Central memory CD8-positive, alpha-beta T cell (primary cell): ENCODE results near the gene MIS12.

Experiments used
- ATAC-seq: fragments of 150-1000 bp; cut with Tn5 transposase; replicated peaks from 2 replicates; pipeline ENCODE4 v1.10.0; 2022; ENCODE audit warnings: mild to moderate bottlenecking, moderate FRiP score, moderate number of reproducible peaks; ENCODE audit not compliant: poor library complexity, severe bottlenecking; ENCODE audit errors: extremely low read depth
- DNase-seq, 2 donors: peaks; one replicate each; pipeline ENCODE4 v3.0.0; 2021; ENCODE audit warnings: low spot score in 2 of 2
- H3K27ac Mint-ChIP-seq: one replicate; pipeline ENCODE4 v1.8.0; 2022; ENCODE audit warnings: low read depth, mild to moderate bottlenecking, moderate library complexity, mixed read lengths
- H3K27me3 Mint-ChIP-seq: one replicate; pipeline ENCODE4 v1.8.0; 2022; ENCODE audit warnings: mixed read lengths
- H3K36me3 Mint-ChIP-seq: one replicate; pipeline ENCODE4 v1.8.0; 2022; ENCODE audit warnings: mild to moderate bottlenecking, moderate library complexity, mixed read lengths; ENCODE audit not compliant: insufficient read depth
- H3K4me1 Mint-ChIP-seq: one replicate; pipeline ENCODE4 v1.8.0; 2022; ENCODE audit warnings: mixed read lengths
- H3K4me3 Mint-ChIP-seq: one replicate; pipeline ENCODE4 v1.8.0; 2022; ENCODE audit warnings: mild to moderate bottlenecking, moderate library complexity, mixed read lengths
- H3K9me3 Mint-ChIP-seq: one replicate; pipeline ENCODE4 v1.8.0; 2022; ENCODE audit warnings: mixed read lengths

Gene MIS12

DNA sequence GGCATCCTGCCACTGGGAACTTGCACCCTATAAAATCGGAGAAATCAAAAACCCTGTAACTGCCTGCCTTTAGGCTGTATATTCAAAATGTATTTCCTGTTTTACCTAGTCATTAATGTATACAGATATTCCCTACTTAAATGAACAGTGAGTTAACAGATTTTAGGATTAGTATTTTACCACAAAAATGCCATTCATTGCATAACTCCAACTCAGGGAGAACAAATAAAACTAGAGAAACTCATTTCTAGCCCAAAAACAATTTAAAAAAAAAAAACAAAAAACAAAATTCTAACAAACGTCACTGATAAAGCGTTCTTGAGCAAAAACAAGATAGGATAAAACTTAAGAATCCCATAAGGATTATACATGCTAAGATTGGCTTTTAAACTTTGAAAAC is 13.9 kb upstream of the MIS12 start:
- Mint-ChIP-seq H3K36me3 (peaks cover 50% of the 10 kb centered on the region), H3K4me1 (peaks cover 13% of the 10 kb centered on the region), H3K27me3 (no peaks in the 10 kb centered on the region), H3K4me3 (no peak overlapping the region), H3K9me3 (no peaks in the 10 kb centered on the region), H3K27ac (no peak overlapping the region)
- ATAC-seq (no peak), DNase-seq (no peak)

DNA sequence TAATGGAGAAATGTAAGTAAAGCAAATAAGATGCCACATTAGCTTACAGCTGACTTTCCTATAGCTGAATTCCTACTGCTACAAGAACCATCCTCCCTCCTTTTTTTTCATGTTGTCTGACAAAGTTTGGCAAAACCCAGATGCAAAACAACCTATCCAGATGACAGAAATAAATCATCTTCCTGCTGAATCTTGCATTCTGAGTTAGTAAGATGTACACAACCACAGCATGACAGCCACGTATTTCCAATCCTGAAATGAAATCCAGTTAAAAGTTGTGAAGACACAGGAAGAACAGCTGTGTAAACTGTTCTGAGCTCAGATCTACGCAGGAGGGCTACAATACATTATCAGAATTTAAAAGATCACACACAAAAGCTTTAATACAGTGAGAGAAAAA is 12.5 kb upstream of the MIS12 start:
- Mint-ChIP-seq H3K27me3 (no peaks in the 10 kb centered on the region), H3K4me3 (no peak overlapping the region), H3K9me3 (no peaks in the 10 kb centered on the region), H3K36me3 (peaks cover 59% of the 10 kb centered on the region), H3K27ac (no peak overlapping the region), H3K4me1 (peaks cover 4% of the 10 kb centered on the region)
- ATAC-seq = no peak
- no peak for DNase-seq

DNA sequence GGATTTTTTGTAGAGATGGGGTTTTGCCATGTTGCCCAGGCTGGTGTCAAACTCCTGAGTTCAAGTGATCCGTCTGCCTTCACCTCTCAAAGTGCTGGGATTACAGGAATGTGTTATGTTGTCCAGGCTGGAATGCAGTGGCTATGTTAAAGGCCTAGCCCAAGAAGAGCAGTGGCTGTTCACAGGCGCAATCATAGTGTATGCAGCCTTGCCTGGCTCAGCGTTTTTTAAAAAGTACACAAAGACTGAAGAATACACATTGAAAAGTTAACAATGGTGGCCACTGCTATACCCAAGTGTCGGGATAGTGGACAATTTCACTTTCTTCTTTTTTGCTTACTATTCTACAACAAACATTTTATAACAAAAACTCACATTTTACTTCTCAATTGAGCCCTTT is 7.4 kb upstream of the MIS12 start:
- no peak overlapping the region for H3K4me3 Mint-ChIP-seq

DNA sequence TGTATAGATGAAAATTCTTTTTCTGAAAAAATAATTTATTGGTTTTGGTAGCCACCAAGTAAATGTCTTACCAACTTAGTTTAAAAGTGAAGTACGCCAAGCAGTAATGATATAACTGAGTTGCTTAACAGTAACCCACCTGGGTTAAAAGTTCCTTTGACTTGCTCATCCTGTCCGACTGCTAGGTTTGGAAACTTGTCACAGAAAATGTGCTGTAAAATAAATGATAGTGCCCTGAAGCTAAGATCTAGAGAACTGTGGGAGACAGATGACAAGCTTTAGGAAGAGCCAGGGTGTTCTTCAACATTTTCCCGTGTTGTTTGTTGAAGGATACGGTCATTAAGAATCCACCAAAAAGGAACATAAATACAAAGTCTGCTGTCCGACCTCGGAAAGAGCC is 5.4 kb upstream of the MIS12 start:
- no peak overlapping the region for H3K27ac Mint-ChIP-seq
- ATAC-seq (no peak), DNase-seq (no peak)
- no peak overlapping the region for H3K4me3 Mint-ChIP-seq
- H3K36me3 Mint-ChIP-seq = peaks cover 70% of the 10 kb centered on the region
- peaks cover 15% of the 10 kb centered on the region for H3K4me1 Mint-ChIP-seq
- no peaks in the 10 kb centered on the region for H3K27me3 Mint-ChIP-seq
- H3K9me3 Mint-ChIP-seq = no peaks in the 10 kb centered on the region

More for the DNA sequence above, 7.4 kb upstream of the MIS12 start:
- ATAC-seq = no peak
- DNase-seq = no peak
- H3K27me3 Mint-ChIP-seq = no peaks in the 10 kb centered on the region
- peaks cover 12% of the 10 kb centered on the region for H3K4me1 Mint-ChIP-seq
- no peak overlapping the region for H3K27ac Mint-ChIP-seq
- H3K36me3 Mint-ChIP-seq = peaks cover 76% of the 10 kb centered on the region
- H3K9me3 Mint-ChIP-seq = no peaks in the 10 kb centered on the region

DNA sequence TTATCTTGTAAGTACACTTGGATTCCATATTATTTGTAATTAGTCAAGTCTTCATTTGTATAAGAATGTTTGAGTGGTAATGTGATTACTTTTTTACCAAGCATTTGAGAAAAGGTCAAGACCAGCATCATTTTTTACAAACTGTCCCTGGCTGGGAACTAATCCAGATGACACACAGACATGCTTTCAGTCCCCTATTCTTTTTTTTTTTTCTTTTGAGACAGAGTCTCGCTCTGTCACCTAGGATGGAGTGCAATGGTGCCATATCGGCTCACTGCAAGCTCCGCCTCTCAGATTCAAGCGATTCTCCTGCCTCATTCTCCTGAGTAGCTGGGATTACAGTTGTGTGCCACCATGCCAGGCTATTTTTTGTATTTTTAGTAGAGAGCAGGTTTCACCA is 4.9 kb upstream of the MIS12 start:
- Mint-ChIP-seq H3K4me1 (peaks cover 16% of the 10 kb centered on the region), H3K27me3 (no peaks in the 10 kb centered on the region), H3K36me3 (peaks cover 69% of the 10 kb centered on the region), H3K9me3 (no peaks in the 10 kb centered on the region), H3K4me3 (no peak overlapping the region), H3K27ac (peak overlapping the region; percentile 25)
- DNase-seq (no peak), ATAC-seq (no peak)

DNA sequence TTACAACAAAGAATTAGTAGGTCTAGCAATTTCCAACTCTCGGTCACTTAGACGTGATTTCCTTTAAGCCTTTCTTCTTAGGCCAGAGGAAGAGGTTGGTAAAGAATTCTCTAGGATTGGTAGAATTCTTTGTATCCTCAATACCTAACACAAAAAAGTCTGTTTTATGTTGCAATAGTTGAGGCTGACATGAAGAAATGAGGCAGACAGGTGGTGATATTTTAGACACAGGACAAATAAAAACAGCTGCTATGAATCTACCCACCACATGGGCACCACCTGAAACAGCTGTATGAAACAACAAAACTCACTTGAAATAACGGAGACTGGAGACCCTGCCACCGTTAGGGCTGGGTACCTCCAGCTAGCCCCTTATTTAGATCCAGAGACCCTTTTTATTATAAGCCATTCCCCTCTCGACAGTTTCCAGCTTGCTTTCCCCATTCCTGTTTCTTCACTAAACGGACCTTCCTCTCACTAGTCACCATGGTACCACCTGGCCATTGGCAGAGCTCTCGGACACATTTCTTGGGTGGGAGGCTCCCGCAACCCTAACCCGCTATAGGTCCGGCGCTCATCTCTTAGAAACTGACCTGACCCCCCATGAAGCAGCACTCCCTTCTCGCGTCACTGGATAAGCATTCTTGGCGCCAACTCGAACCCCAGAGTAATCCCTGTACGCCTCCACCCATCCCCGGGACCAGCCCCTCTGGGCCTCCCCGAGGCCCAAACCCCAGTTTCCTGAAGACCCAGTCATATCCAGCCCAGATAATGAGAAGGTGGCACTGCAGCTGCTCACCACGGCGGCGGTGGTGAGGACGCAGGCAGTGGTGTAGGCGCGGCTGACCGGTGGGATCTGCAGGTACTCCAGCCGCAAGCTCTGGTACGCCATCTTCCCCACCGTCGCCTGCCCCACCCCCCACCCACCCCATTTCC is 828 bp upstream of the MIS12 start, which contains the start of gene DERL2:
DERL2 (minus strand) TSS at position 909 of the 936 bp plus-strand sequence; CDS start at position 892, 17 bp downstream.
- Mint-ChIP-seq H3K27me3 (no peaks in the 10 kb centered on the region), H3K9me3 (no peaks in the 10 kb centered on the region), H3K27ac (peak within 1 kb of the TSS; percentile 97), H3K4me3 (peak within 1 kb of the TSS; percentile 93), H3K4me1 (peaks cover 37% of the 10 kb centered on the region), H3K36me3 (peaks cover 58% of the 10 kb centered on the region)
- ATAC-seq = peak; percentile 3
- DNase-seq = peak in 1 of 2 donors; percentile 33

DNA sequence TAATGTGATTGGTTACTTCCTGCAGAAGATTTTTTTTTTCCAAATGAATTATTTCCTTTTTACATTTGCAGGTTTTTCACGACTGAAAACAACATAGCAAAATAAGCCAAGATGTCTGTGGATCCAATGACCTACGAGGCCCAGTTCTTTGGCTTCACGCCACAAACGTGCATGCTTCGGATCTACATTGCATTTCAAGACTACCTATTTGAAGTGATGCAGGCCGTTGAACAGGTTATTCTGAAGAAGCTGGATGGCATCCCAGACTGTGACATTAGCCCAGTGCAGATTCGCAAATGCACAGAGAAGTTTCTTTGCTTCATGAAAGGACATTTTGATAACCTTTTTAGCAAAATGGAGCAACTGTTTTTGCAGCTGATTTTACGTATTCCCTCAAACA is 2.4 kb downstream of the MIS12 start:
- H3K27me3 Mint-ChIP-seq = no peaks in the 10 kb centered on the region
- ATAC-seq = no peak
- peaks cover 31% of the 10 kb centered on the region for H3K4me1 Mint-ChIP-seq
- peaks cover 39% of the 10 kb centered on the region for H3K36me3 Mint-ChIP-seq
- no peak for DNase-seq
- H3K9me3 Mint-ChIP-seq = no peaks in the 10 kb centered on the region
- H3K27ac Mint-ChIP-seq = no peak overlapping the region
- H3K4me3 Mint-ChIP-seq = no peak overlapping the region

DNA sequence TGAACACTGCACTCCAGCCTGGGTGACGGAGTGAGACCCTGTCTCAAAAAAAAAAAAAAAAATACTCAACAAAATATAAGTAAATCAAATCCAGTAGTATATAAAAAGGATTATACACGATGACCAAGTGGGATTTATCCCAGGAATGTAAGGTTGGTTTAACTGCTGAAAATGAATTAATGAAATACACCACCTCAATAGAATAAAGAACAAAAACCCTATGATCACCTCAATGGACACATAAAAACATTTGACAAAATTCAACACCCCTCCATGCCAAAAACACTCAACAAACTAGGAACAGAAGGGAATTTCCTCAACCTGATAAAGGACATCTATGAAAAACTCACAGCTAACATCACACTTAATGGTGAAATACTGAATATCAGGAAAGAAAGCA is 6.6 kb downstream of the MIS12 start:
- DNase-seq (no peak), ATAC-seq (no peak)
- no peaks in the 10 kb centered on the region for H3K27me3 Mint-ChIP-seq
- H3K27ac Mint-ChIP-seq = no peak overlapping the region
- H3K4me3 Mint-ChIP-seq = no peak overlapping the region
- H3K4me1 Mint-ChIP-seq = peaks cover 16% of the 10 kb centered on the region
- H3K9me3 Mint-ChIP-seq = no peaks in the 10 kb centered on the region
- peaks cover 19% of the 10 kb centered on the region for H3K36me3 Mint-ChIP-seq

DNA sequence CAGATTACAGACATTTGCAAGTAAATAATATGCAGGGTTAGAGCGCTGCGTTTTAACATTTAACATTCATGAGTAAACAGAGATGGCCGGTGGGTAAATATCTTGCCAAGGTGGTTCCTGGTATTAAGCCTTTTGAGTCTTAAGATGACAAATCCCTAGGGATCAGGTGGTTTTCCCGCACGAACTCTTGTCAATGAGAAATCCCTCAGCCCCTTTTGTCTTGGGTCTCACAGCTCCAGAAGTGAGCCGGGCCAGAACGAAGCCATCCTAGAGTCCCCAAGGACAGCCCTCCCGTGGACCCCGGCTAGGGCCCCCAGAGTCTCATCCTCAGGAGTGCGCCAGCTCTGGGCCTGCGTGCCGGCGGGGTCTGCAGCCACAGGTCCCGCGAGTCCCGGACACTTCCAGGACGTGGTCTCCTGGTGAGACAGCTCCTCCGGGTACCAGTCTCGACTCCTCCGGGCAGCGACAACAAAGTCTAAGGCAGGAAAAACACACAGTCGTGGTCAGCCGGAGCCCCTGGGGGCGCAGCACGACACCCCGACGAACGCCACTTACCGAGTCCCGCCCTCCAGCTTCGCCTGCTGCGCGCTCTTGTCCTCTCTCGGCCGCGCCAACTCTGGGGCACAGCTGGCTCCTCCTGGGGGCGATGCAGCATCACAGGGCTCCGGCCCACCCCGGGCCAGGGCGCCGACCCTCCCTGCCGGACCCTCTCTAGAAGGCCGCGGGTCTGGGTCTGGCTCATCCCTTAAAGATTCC is 13.3 kb downstream of the MIS12 start:
- H3K4me3 Mint-ChIP-seq = peak overlapping the region; percentile 87
- H3K4me1 Mint-ChIP-seq = peaks cover 12% of the 10 kb centered on the region
- H3K36me3 Mint-ChIP-seq = peaks cover 8% of the 10 kb centered on the region
- H3K27me3 Mint-ChIP-seq = no peaks in the 10 kb centered on the region
- no peaks in the 10 kb centered on the region for H3K9me3 Mint-ChIP-seq
- H3K27ac Mint-ChIP-seq = peak overlapping the region; percentile 84
- ATAC-seq = no peak
- DNase-seq = no peak

DNA sequence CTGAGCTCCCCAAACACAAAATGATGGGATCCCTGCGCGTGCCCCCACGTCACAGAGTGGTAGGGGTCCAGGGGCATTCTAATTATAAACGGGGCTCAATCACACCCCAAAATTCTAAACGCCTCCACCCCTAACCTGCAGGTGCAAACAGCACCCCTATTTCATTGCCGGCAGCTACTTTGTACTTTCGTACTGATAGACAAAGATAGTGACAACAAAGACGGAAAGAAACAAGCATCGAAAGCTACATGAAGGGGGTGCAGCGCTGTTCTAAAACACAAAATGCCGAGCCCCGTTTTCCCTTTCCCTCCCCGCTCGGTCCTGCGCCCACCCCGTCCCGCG is 13.9 kb downstream of the MIS12 start:
- Mint-ChIP-seq H3K27ac (peak overlapping the region; percentile 84), H3K27me3 (no peaks in the 10 kb centered on the region), H3K9me3 (no peaks in the 10 kb centered on the region), H3K4me3 (peak overlapping the region; percentile 87), H3K4me1 (peaks cover 12% of the 10 kb centered on the region), H3K36me3 (peaks cover 8% of the 10 kb centered on the region)
- ATAC-seq (no peak), DNase-seq (no peak)

DNA sequence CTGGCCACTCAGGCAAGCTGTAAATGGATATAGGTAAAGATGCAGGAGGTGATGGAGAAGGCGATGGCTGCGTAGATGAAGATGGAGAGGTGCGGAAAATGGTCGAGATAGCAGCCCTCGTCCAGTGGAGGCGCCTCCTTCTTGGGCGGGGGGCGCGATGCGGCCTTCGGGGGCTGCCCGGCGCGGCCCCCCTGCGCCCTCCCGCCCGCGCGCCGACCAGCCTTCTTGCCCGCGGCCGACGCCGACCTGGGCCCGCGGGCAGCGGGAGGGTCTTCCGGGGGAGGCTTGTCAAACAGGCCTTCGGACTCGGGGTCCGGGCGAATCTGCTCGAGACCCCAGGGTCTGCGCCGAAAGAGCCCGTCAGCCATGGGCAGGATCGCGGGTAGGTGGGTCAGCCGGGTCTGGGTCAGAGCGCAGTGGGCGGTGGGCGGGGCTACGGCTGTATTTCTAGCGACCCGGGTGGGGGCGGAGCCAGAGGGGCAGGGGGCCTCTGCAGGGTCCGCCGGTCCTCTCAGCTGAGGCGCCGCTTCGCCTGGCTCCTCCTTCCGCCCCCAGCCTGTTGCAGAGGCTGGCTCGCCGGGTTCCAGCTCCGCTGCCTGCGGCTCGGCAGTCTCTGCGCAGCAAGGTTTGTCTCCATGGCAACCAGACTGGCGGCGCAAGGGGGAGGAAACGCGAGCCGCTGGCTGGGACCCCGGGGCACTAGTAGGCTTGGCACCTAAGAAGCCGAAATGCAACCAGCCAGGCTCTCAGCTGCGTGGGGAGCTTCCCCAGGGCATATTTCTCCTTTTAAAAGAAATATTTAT is 14.4 kb downstream of the MIS12 start:
- Mint-ChIP-seq H3K4me3 (peak overlapping the region; percentile 87), H3K27me3 (no peaks in the 10 kb centered on the region), H3K4me1 (peaks cover 12% of the 10 kb centered on the region), H3K9me3 (no peaks in the 10 kb centered on the region), H3K27ac (peak overlapping the region; percentile 84), H3K36me3 (peaks cover 8% of the 10 kb centered on the region)
- DNase-seq (peak; percentile 56 to 75), ATAC-seq (peak; percentile 91)

DNA sequence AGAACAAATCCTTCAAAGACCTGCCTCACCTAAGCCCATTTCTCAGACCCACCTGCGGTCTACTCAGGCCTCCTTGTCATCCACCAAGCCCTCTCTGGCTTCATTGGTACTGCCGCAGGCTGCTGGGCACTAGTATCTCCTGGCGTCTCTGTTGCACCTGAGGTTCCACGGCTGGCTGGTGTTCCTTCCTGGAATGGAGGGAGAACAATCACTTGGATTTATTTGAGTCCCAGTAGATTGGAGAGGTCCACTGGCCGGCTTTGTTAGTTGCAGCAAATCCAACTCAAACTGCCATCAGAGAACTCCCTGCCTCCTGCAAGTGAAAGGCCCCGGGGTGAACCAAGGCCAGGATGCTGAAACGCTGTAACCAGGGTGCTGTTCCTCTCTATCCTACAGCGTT is 15.3 kb downstream of the MIS12 start:
- ATAC-seq = no peak
- Mint-ChIP-seq H3K9me3 (no peaks in the 10 kb centered on the region), H3K27me3 (no peaks in the 10 kb centered on the region), H3K4me1 (peaks cover 12% of the 10 kb centered on the region), H3K4me3 (peak overlapping the region; percentile 87), H3K27ac (peak overlapping the region; percentile 84), H3K36me3 (peaks cover 8% of the 10 kb centered on the region)
- no peak for DNase-seq
